Measurements from ENCODE around the gene APBB1. TPM values are rescaled to one million over a fixed set of nuclear protein-coding genes. Genes with fewer than 3 reads are reported as not detected.

The APBB1 gene
- total RNA-seq, 2 donors from 2014 or later, result 51.5 to 51.6 TPM

DNA sequence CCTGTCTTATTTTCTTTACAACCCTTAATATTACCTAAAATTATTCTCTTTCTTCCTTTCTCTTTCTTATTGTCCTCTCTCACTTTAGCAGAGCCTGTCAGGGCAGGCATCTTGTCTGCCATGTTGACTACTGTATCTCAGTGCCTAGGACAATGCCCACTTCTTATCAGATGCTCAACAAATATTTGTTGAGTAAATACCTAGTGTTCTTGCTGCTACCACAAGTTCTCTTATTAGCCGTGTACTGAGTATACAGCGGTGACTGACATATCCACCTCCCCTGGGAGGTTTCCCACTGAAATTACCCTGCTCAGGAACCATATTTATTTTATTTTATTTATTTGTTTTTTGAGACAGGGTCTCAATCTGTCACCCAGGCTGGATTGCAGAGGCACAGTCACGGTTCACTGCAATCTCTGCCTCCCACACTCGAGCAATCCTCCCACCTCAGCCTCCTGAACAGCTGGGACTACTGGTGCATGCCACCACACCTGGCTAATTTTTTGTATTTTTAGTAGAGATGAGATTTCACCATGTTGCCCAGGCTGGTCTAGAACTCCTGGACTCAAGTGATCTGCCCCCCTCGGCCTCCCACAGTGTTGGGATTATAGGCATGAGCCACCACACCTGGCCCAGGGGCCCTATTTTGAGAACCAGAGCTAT lies 15.2 kb upstream of the APBB1 start:
- H3K36me3 Mint-ChIP-seq (ENCODE audit: low read depth), result peaks cover 1% of the 10 kb centered on the region
- H3K4me1 Mint-ChIP-seq, result peaks cover 13% of the 10 kb centered on the region
- no peaks in the 10 kb centered on the region for H3K9me3 Mint-ChIP-seq
- Histone ChIP-seq H3K4me1 (ENCODE audit: control insufficient read depth, insufficient read depth, low read length) (no peaks in the 10 kb centered on the region), H3K36me3 (ENCODE audit: control insufficient read depth, insufficient read depth, low read length) (no peaks in the 10 kb centered on the region), H3K27ac (ENCODE audit: low read depth, low read length) (no peak overlapping the region), H3K9ac (ENCODE audit: extremely low read depth, low read length, poor library complexity, severe bottlenecking) (no peak overlapping the region), H3K9me3 (ENCODE audit: control insufficient read depth, low read length) (no peaks in the 10 kb centered on the region), H3K4me3 (ENCODE audit: low read length) (no peak overlapping the region), H3K27me3 (ENCODE audit: control insufficient read depth, insufficient read depth, low read length, poor library complexity, severe bottlenecking) (no peaks in the 10 kb centered on the region)
- TF ChIP-seq, protein P1, sequence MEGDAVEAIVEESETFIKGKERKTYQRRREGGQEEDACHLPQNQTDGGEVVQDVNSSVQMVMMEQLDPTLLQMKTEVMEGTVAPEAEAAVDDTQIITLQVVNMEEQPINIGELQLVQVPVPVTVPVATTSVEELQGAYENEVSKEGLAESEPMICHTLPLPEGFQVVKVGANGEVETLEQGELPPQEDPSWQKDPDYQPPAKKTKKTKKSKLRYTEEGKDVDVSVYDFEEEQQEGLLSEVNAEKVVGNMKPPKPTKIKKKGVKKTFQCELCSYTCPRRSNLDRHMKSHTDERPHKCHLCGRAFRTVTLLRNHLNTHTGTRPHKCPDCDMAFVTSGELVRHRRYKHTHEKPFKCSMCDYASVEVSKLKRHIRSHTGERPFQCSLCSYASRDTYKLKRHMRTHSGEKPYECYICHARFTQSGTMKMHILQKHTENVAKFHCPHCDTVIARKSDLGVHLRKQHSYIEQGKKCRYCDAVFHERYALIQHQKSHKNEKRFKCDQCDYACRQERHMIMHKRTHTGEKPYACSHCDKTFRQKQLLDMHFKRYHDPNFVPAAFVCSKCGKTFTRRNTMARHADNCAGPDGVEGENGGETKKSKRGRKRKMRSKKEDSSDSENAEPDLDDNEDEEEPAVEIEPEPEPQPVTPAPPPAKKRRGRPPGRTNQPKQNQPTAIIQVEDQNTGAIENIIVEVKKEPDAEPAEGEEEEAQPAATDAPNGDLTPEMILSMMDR (conservative IDR thresholded peaks at IDR 0.05), result no peak
- WGBS, 2 experiments (ENCODE audit: insufficient coverage in 1 of 2, insufficient read length in 1 of 2), result 92 to 100% methylated on average over 1 to 5 of the region's 5 CpGs
- no peak for DNase-seq
- no peak overlapping the region for H3K4me3 Mint-ChIP-seq
- H3K27me3 Mint-ChIP-seq (ENCODE audit: insufficient read depth), result no peaks in the 10 kb centered on the region
- H3K27ac Mint-ChIP-seq, result peak overlapping the region; percentile 30

DNA sequence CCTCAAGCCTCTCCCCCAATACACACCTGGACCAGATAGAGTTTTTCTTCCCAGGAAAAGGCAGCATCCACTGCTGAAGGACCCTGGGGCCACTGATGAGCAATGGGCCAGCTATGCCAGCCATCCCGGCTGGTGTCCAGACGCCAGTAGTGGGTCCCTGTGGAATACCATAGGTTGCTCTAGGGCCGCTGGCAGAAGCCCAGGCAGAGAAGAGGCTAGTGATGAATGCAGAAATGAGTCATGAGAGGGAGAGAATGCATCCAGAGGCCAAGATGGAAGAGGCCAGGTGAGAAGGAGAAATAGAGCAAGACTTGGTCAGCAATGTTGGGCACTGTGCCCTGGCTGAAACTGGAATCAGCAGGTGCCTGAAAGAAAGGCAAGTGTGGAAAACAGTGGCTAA lies 13.0 kb upstream of the APBB1 start:
- 91 to 100% methylated on average over 1 to 3 of the region's 3 CpGs for WGBS, 2 experiments (ENCODE audit: insufficient coverage in 1 of 2, insufficient read length in 1 of 2)
- Mint-ChIP-seq H3K36me3 (ENCODE audit: low read depth) (peaks cover 1% of the 10 kb centered on the region), H3K4me3 (no peak overlapping the region), H3K27ac (no peak overlapping the region), H3K4me1 (peaks cover 15% of the 10 kb centered on the region), H3K27me3 (ENCODE audit: insufficient read depth) (no peaks in the 10 kb centered on the region), H3K9me3 (no peaks in the 10 kb centered on the region)
- H3K27ac ChIP-seq (ENCODE audit: low read depth, low read length), result no peak overlapping the region
- no peaks in the 10 kb centered on the region for H3K9me3 ChIP-seq (ENCODE audit: control insufficient read depth, low read length)
- H3K36me3 ChIP-seq (ENCODE audit: control insufficient read depth, insufficient read depth, low read length), result no peaks in the 10 kb centered on the region
- no peaks in the 10 kb centered on the region for H3K27me3 ChIP-seq (ENCODE audit: control insufficient read depth, insufficient read depth, low read length, poor library complexity, severe bottlenecking)
- no peaks in the 10 kb centered on the region for H3K4me1 ChIP-seq (ENCODE audit: control insufficient read depth, insufficient read depth, low read length)
- no peak overlapping the region for H3K9ac ChIP-seq (ENCODE audit: extremely low read depth, low read length, poor library complexity, severe bottlenecking)
- no peak for DNase-seq
- no peak overlapping the region for H3K4me3 ChIP-seq (ENCODE audit: low read length)
- TF ChIP-seq, protein P1 (conservative IDR thresholded peaks at IDR 0.05), result no peak

DNA sequence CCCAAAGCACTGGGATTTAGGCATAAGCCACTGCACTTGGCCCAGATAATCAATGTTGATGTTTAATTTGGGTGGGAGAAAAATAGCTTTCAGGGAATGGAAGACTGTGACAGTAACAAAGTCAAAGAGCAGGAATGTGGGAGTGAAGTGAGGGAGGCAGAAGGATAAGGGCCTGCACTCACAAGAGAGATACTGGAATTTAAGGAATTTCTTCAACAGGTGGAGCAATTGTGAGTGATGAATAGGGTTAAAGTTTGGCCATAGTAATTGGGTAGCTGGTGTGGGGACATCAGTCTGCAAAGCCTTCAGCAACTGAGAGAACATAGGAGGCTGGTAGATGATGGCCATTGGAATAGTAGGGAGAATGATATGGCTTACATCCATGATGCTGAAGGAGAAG lies 8.6 kb upstream of the APBB1 start:
- peak; percentile 35 for DNase-seq
- H3K4me1 Mint-ChIP-seq, result peaks cover 2% of the 10 kb centered on the region
- H3K27ac ChIP-seq (ENCODE audit: low read depth, low read length), result no peak overlapping the region
- peaks cover 27% of the 10 kb centered on the region for H3K27me3 Mint-ChIP-seq (ENCODE audit: insufficient read depth)
- H3K4me1 ChIP-seq (ENCODE audit: control insufficient read depth, insufficient read depth, low read length), result no peaks in the 10 kb centered on the region
- H3K4me3 Mint-ChIP-seq, result no peak overlapping the region
- H3K27ac Mint-ChIP-seq, result no peak overlapping the region
- no peak overlapping the region for H3K4me3 ChIP-seq (ENCODE audit: low read length)
- H3K36me3 ChIP-seq (ENCODE audit: control insufficient read depth, insufficient read depth, low read length), result no peaks in the 10 kb centered on the region
- H3K9me3 ChIP-seq (ENCODE audit: control insufficient read depth, low read length), result no peaks in the 10 kb centered on the region
- peaks cover 1% of the 10 kb centered on the region for H3K36me3 Mint-ChIP-seq (ENCODE audit: low read depth)
- peaks cover 20% of the 10 kb centered on the region for H3K27me3 ChIP-seq (ENCODE audit: control insufficient read depth, insufficient read depth, low read length, poor library complexity, severe bottlenecking)
- no peaks in the 10 kb centered on the region for H3K9me3 Mint-ChIP-seq
- TF ChIP-seq, protein P1 (conservative IDR thresholded peaks at IDR 0.05), result no peak
- no peak overlapping the region for H3K9ac ChIP-seq (ENCODE audit: extremely low read depth, low read length, poor library complexity, severe bottlenecking)

Measured in endodermal cell (in vitro differentiated cells).